COLO829 (cell line): ENCODE data around the gene DNAH1.

Experiments
- DNase-seq: peaks from one replicate; pipeline ENCODE4 v3.0.0; 2012; ENCODE audit warnings: low spot score

Gene DNAH1

GRCh38 chr3:52290596-52291507 is 25.3 kb upstream of the DNAH1 start:
- DNase-seq: no peak

DNA sequence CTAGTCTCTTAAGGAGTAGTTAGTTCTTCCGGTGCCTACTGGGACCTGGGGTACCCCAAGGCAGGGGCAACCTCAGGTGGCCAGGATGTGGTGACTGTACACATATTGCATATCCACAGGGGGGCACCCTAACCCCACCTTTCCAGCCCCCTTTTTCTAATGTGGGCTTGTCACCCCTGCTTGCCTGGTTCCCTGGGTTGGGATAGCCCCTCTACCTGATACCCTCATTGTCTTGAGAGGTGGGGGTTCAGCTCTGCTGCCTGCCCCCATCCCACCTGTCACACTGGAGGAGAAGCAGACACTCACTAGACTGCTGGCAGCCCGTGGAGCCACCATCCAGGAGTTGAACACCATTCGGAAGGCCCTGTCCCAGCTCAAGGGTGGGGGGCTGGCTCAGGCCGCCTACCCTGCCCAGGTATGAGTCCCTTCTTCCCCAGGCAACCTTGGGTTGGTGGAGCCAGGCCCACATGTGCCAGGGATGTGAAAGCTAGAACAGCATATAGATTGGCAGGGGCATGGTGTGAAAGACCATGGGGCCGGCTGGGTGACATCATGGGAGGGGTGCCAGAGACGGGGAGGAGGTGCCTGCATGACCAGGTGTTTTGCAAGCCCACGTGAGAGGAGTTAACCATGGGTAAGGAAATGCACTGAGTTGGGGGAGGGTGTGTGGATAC is 24.5 kb upstream of the DNAH1 start:
- no peak for DNase-seq

DNA sequence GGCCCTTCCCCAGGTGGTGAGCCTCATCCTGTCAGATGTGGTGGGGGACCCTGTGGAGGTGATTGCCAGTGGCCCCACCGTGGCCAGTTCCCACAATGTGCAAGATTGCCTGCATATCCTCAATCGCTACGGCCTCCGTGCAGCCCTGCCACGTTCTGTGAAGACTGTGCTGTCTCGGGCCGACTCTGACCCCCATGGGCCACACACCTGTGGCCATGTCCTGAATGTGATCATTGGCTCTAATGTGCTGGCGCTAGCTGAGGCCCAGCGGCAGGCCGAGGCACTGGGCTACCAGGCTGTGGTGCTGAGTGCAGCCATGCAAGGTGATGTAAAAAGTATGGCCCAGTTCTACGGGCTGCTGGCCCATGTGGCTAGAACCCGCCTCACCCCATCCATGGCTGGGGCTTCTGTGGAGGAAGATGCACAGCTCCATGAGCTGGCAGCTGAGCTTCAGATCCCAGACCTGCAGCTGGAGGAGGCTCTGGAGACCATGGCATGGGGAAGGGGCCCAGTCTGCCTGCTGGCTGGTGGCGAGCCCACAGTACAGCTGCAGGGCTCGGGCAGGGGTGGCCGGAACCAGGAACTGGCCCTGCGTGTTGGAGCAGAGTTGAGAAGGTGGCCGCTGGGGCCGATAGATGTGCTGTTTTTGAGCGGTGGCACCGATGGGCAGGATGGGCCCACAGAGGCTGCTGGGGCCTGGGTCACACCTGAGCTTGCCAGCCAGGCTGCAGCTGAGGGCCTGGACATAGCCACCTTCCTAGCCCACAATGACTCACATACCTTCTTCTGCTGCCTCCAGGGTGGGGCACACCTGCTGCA is 23.7 kb upstream of the DNAH1 start:
- no peak for DNase-seq

GRCh38 chr3:52293491-52294319 is 22.4 kb upstream of the DNAH1 start:
- DNase-seq: no peak

GRCh38 chr3:52294320-52295150 is 21.6 kb upstream of the DNAH1 start:
- no peak for DNase-seq

GRCh38 chr3:52295671-52296208 is 20.4 kb upstream of the DNAH1 start:
- DNase-seq: no peak

DNA sequence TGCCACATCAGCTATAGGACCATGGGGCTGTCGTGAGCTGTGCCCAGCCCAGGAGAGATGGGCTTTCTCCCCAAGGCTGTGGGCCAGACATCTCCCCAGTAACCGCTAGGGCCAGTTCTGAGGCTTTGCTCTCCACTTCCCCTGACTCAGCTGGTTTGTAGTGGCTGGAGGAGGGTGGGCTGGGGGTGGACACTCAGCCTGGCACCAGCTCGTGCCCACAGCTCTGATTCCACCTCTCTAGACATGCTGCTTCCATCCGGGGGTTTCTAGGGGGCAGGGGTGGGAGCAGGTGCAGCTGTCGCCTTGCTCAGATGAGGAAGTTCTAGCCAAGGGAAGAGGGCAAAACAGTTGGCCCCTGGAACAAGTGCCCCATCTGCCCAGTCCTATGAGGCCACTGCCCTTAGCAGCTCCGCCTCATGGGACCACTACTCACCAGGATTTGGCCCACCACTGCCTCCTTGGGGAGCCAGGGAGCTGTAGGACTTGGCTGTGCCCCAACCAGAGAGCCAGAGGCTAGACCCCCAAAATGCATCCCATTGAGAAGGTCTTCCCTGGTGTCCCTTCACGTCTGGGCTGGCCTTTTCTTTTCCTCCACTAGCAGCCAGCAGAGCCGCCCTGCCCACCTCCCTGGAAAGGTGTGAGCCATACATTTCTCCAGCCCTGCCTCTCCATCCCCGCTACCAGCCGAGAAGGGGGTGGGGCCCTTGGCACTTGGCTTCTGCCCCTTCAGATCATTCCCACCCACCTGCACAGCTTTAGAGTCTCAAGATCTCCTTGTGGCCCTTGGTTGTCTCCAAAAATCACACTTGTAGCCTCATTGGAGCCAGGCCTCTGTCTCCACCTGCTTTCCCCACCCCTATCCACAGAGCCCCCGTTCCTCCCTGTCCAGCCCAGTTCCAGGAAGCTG is 18.6 kb upstream of the DNAH1 start:
- DNase-seq: no peak

DNA sequence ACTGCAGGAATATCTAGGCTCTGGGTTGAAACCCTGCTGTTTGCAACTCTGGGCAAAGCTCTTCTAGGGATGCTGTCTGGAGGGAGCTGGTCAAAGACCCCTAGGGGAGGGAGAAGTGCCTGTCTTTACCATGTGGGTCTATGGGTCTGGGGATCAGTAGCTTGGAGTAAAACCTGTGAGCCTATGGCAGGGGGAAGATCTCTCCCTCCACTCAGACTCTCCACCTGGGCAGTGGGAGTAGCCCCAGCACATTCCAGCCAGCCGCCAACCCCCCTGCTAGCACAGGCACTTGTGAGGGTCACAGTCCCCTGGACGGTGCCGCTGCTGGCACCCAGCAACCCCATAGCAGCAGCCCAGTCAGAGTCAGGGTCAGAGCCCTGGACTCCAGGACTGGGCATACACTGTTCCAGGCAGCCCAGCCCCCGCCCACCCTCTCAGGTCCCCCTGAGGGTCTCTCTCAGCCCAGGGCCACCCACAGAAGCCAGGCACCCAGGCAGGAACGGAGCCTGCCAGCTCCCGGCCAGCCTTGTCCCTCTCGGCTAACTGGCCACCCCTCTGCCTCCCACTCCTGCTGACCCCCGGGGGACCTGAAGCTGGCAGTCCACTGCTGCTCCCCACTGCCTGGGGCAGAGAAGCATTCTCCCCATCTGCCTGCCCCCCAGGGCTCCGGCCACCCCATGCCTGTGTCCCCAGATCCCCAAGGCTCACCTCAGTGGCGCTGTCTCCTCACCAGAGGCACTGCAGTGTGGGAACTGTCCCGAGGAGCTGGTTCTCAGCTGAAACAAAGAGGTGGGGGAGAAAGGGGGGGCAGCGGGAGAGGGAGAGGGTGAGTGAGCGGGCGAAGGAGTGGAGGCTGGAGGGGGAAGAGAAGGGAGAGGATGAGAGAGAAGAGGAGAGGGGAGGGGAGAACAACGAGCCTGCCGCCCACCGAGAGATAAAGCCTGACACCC is 17.7 kb upstream of the DNAH1 start:
- DNase-seq: no peak

GRCh38 chr3:52299247-52299878 is 16.8 kb upstream of the DNAH1 start:
- no peak for DNase-seq

- peak; percentile 63 for DNase-seq
These were observed 16.1 kb upstream of the DNAH1 start for GRCh38 chr3:52299879-52300611.

DNA sequence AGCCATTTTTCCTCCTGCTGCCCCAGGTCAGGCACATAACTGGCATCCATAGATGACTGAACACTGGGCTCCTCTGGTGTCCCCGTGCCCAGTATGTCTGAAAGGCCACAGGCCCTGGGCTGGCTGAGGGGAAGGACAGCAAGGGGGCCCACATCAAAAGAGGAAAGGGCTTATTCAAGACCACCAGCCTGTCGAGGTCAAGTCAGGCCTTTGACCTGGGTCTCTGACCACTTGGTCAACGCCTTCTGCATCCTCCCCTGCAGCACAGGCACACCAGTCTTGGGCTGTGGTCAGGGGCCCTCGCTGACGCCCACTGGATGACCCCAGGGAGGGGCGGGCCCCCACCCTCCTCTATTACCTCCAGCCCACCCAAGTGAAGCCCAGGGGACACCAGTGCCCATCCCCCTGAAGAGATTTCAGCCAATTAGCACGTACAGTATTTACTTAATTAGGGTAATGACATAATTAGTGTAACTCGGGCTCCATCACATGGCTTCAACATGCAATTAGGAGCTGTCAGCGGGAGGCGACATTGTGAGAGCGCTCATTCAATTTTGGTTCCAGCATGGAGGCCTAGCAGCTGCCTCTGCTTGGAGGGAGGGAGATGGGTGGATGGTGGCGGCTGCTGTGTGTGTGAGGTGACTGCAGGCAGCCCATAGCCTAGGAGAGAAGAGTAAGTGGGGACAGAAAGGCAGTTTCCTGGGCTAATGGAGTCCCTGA is 13.5 kb upstream of the DNAH1 start:
- DNase-seq: no peak

GRCh38 chr3:52303811-52304210 is 12.3 kb upstream of the DNAH1 start:
- no peak for DNase-seq

DNA sequence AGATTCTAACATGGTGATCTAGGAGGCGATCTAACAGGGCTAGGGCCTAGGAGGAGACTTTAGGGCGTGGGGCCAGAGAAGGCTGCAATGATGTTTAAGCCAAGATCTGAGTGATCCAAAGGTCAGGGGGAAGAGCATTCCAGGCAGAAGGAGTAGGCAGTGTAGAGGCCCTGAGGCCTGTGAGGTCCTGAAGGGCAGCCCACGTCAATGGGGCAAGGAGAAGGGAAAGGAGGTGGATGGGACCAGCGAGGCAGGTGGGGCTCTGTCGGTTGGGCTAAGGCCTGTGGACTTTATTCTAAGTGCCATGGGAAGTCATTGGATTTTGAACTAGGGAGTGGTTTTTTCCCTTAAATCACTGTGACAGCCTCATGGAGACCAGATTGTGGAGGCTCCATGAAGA is 10.2 kb upstream of the DNAH1 start:
- DNase-seq: no peak

DNA sequence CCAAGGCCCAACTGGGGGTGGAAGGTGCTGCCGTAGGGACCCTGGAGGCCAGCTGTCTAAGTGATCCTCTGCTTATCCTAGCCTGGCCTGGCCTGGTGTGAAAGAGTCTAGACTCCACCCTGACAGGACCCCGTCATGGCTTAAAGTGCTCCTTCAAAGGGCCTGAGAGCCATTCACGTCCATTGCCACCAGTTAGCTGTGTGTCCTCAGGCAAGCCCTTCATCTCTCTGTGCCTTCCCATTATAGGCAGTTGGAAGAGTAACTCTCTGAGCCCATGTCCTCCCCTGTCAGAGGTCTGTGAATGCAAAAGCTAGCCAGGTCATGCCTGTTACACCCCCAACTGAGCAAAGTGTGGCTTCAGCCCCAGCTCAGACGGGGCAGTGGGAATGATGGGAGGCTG is 9.1 kb upstream of the DNAH1 start:
- no peak for DNase-seq

DNA sequence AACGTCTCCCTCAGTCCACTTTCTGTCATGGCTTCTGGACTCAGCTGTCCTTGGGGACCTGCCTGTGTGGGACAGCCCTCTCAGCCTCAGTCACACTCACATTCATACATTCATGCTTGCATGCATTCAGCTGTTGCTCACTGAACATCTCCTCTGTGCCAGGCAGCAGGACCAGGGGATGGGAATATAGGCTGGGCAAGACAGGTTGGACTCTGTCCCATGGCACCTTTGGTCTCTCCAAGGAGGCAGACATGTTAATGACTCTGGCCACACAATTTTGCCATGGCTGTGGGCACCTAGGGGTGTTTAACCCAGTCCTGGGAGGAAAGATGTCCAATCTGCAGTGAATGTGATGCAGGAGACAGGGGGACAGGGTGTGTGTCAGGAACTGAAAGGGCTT is 7.8 kb upstream of the DNAH1 start:
- DNase-seq: no peak

DNA sequence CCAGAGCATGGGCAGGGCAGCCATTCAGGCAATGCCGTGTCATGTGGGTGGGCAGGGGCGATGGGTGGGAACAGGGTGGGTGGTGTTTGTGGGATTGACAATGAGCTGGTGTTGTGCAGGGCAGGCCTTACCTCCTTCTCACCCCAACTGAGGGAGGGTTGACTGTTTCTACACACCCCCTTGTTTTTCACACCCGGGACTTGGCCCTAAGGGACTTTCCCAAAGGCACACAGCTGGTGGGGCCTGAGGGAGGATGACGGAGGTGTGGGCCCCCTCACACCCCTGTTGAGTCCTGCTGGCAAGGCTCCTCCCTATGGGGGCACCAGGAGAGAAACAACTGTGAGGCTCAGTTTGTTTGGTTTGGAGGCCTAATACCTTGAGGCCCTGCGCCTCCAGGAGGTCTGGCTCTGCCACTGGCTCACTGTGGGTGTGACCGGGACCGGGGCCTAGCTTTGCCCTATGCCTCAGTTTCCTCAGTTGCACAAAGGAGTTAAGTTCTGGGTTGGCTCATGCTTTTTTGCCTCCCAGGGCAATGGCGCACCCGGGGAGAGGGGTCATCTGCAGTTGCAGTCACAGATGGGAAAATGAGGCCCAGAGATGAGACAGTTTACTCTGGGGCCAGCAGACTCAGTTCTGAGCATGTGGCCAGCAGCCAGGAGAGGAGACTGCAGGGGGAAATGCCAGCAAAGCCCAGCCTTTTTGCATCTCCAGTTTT is 5.1 kb upstream of the DNAH1 start:
- DNase-seq: no peak
